DND-41 (cell line): ENCODE data around the gene PLCB4.

ENCODE experiments used
- ATAC-seq: fragments of 200-7000 bp; cut with Tn5 transposase; 3 replicates; pipeline ENCODE4 v1.9.1; 2021; ENCODE audit warnings: low read depth; ENCODE audit not compliant: insufficient read depth
- DNase-seq: peaks from one replicate; pipeline ENCODE4 v3.0.0-alpha.2; 2020
- H2AFZ ChIP-seq: 2 replicates; pipeline ENCODE4 v1.6.0; 2012; ENCODE audit warnings: low read depth, low read length
- H3K27ac ChIP-seq: 2 replicates; pipeline ENCODE4 v1.5.1; 2012; ENCODE audit warnings: low read length, inconsistent platforms
- H3K27me3 ChIP-seq: fragments of 200-600 bp; sonication (generic); 2 replicates; pipeline ENCODE4 v1.6.0; 2012; ENCODE audit warnings: low read length, mild to moderate bottlenecking, inconsistent platforms; ENCODE audit not compliant: insufficient read depth, poor library complexity
- H3K36me3 ChIP-seq: 2 replicates; pipeline ENCODE4 v1.5.1; 2012; ENCODE audit warnings: low read length, inconsistent platforms; ENCODE audit not compliant: insufficient read depth
- H3K4me1 ChIP-seq: 2 replicates; pipeline ENCODE4 v1.5.1; 2012; ENCODE audit warnings: mild to moderate bottlenecking, low read length; ENCODE audit not compliant: insufficient read depth
- H3K4me2 ChIP-seq: 2 replicates; pipeline ENCODE4 v1.6.0; 2012; ENCODE audit warnings: mild to moderate bottlenecking, moderate library complexity, low read length, inconsistent platforms; ENCODE audit not compliant: insufficient read depth
- H3K4me3 ChIP-seq, 2 experiments: fragments of 200-600 bp in 1 of 2; shearing (Covaris generic) in 1 of 2; 2 replicates each; pipeline ENCODE4 v1.5.1; 2012 to 2016; ENCODE audit warnings: inconsistent platforms in 2 of 2, low read length in 2 of 2, mild to moderate bottlenecking in 2 of 2, low read depth in 1 of 2, moderate library complexity in 1 of 2
- H3K79me2 ChIP-seq: 2 replicates; pipeline ENCODE4 v1.6.0; 2012; ENCODE audit warnings: low read length, inconsistent platforms; ENCODE audit not compliant: insufficient read depth
- H3K9ac ChIP-seq: 2 replicates; pipeline ENCODE4 v1.6.0; 2012; ENCODE audit warnings: low read depth, mild to moderate bottlenecking, inconsistent platforms, low read length, moderate library complexity
- H3K9me3 ChIP-seq: 2 replicates; pipeline ENCODE4 v1.5.1; 2012; ENCODE audit warnings: low read length, moderate library complexity, mild to moderate bottlenecking, inconsistent platforms; ENCODE audit not compliant: insufficient read depth, severe bottlenecking
- H4K20me1 ChIP-seq: 2 replicates; pipeline ENCODE4 v1.6.0; 2012; ENCODE audit warnings: low read length; ENCODE audit not compliant: insufficient read depth
- CTCF ChIP-seq: IDR thresholded peaks from 2 replicates; pipeline ENCODE4 v1.5.1; 2012; ENCODE audit warnings: borderline replicate concordance, low read length, moderate library complexity, mild to moderate bottlenecking; ENCODE audit not compliant: poor library complexity, severe bottlenecking; ENCODE audit errors: extremely low read depth
- EZH2 ChIP-seq: IDR thresholded peaks from 3 replicates; pipeline ENCODE4 v1.6.1; 2012; ENCODE audit warnings: borderline replicate concordance, low read depth, mild to moderate bottlenecking, moderate library complexity, low read length, inconsistent platforms; ENCODE audit not compliant: severe bottlenecking

PLCB4 gene

GRCh38 chr20:9490161-9490560 lies 421.3 kb downstream of the PLCB4 start:
- Histone ChIP-seq H3K4me1 (no peaks in the 10 kb centered on the region), H2AFZ (no peak overlapping the region), H3K79me2 (no peaks in the 10 kb centered on the region), H3K4me2 (no peak overlapping the region), H4K20me1 (no peaks in the 10 kb centered on the region), H3K36me3 (no peaks in the 10 kb centered on the region), H3K27me3 (no peaks in the 10 kb centered on the region), H3K9me3 (no peaks in the 10 kb centered on the region), H3K9ac (no peak overlapping the region), H3K4me3 (no peak overlapping the region), H3K27ac (no peak overlapping the region)
- no peak for TF ChIP-seq CTCF
- no peak for TF ChIP-seq EZH2
- DNase-seq, result no peak
- no peak for ATAC-seq

GRCh38 chr20:9490631-9491030 lies 421.7 kb downstream of the PLCB4 start:
- Histone ChIP-seq H4K20me1 (no peaks in the 10 kb centered on the region), H3K36me3 (no peaks in the 10 kb centered on the region), H2AFZ (no peak overlapping the region), H3K27ac (no peak overlapping the region), H3K9ac (no peak overlapping the region), H3K4me1 (no peaks in the 10 kb centered on the region), H3K4me2 (no peak overlapping the region), H3K27me3 (no peaks in the 10 kb centered on the region), H3K4me3 (no peak overlapping the region), H3K79me2 (no peaks in the 10 kb centered on the region), H3K9me3 (no peaks in the 10 kb centered on the region)
- TF ChIP-seq EZH2, result no peak
- TF ChIP-seq CTCF, result no peak
- DNase-seq (no peak), ATAC-seq (no peak)

- Histone ChIP-seq H3K27me3 (no peaks in the 10 kb centered on the region), H3K9ac (no peak overlapping the region), H2AFZ (no peak overlapping the region), H3K36me3 (no peaks in the 10 kb centered on the region), H4K20me1 (no peaks in the 10 kb centered on the region), H3K4me2 (no peak overlapping the region), H3K9me3 (no peaks in the 10 kb centered on the region), H3K79me2 (no peaks in the 10 kb centered on the region), H3K4me1 (no peaks in the 10 kb centered on the region), H3K27ac (no peak overlapping the region), H3K4me3 (no peak overlapping the region)
- no peak for TF ChIP-seq CTCF
- TF ChIP-seq EZH2, result no peak
- ATAC-seq (no peak), DNase-seq (no peak)
Observed at GRCh38 chr20:9491324-9491723, 422.4 kb downstream of the PLCB4 start.

GRCh38 chr20:9492067-9492466 lies 423.2 kb downstream of the PLCB4 start:
- Histone ChIP-seq H3K79me2 (no peaks in the 10 kb centered on the region), H3K4me2 (no peak overlapping the region), H3K9ac (no peak overlapping the region), H3K36me3 (no peaks in the 10 kb centered on the region), H2AFZ (no peak overlapping the region), H3K27ac (no peak overlapping the region), H3K27me3 (no peaks in the 10 kb centered on the region), H3K4me3 (no peak overlapping the region), H3K4me1 (no peaks in the 10 kb centered on the region), H4K20me1 (no peaks in the 10 kb centered on the region), H3K9me3 (no peaks in the 10 kb centered on the region)
- DNase-seq (no peak), ATAC-seq (no peak)
- TF ChIP-seq EZH2, result no peak
- TF ChIP-seq CTCF, result no peak
